ENCODE data around the gene MTIF3.

Gene MTIF3

GRCh38 chr13:27461940-27462584 lies 11.7 kb upstream of the MTIF3 start:
- intact Hi-C loops (cut with DNase I) = no loop called here
- DNase-seq = no peak

- intact Hi-C loops (cut with DNase I) = no loop called here
- DNase-seq = no peak
Measured at GRCh38 chr13:27455331-27455855, 5.0 kb upstream of the MTIF3 start.

GRCh38 chr13:27450921-27451471 lies 632 bp upstream of the MTIF3 start:
- intact Hi-C loops (cut with DNase I) = loop anchor here (1.0 to 2.0 kb wide), 2 partner anchors 26 to 169 kb away; partner anchors contain the start of genes GTF3A and LNX2
- DNase-seq = peak in 7 of 10 donors; percentile 19 to 89 (median 31)

GRCh38 chr13:27449081-27449603 lies 1.2 kb downstream of the MTIF3 start:
- intact Hi-C loops (cut with DNase I) = no loop called here
- no peak for DNase-seq

- intact Hi-C loops (cut with DNase I) = no loop called here
- no peak for DNase-seq
Measured at GRCh38 chr13:27448308-27448707, 2.1 kb downstream of the MTIF3 start.

GRCh38 chr13:27446986-27447583 lies 3.3 kb downstream of the MTIF3 start:
- no peak for DNase-seq
- intact Hi-C loops (cut with DNase I) = no loop called here

GRCh38 chr13:27442797-27443196 lies 7.6 kb downstream of the MTIF3 start:
- DNase-seq = no peak
- intact Hi-C loops (cut with DNase I) = no loop called here

GRCh38 chr13:27442071-27442647 lies 8.2 kb downstream of the MTIF3 start:
- no peak for DNase-seq
- intact Hi-C loops (cut with DNase I) = no loop called here

- DNase-seq = no peak
- intact Hi-C loops (cut with DNase I) = no loop called here
Measured at GRCh38 chr13:27440408-27440807, 10.0 kb downstream of the MTIF3 start.

GRCh38 chr13:27437126-27437525 lies 13.2 kb downstream of the MTIF3 start:
- intact Hi-C loops (cut with DNase I) = no loop called here
- no peak for DNase-seq

- intact Hi-C loops (cut with DNase I) = no loop called here
Measured at GRCh38 chr13:27432611-27433210, 17.7 kb downstream of the MTIF3 start.

GRCh38 chr13:27432180-27432579 lies 18.2 kb downstream of the MTIF3 start:
- intact Hi-C loops (cut with DNase I) = no loop called here
- no peak for DNase-seq

More at GRCh38 chr13:27432611-27433210, 17.7 kb downstream of the MTIF3 start:
- no peak for DNase-seq

GRCh38 chr13:27428160-27428559 lies 22.2 kb downstream of the MTIF3 start:
- intact Hi-C loops (cut with DNase I) = loop anchor here (10.0 kb wide), 1 partner anchor 197 kb away; the partner anchor contains the start of genes LNX2 and POLR1D
- no peak for DNase-seq

GRCh38 chr13:27427641-27428040 lies 22.7 kb downstream of the MTIF3 start:
- intact Hi-C loops (cut with DNase I) = loop anchor here (10.0 kb wide), 1 partner anchor 197 kb away; the partner anchor contains the start of genes LNX2 and POLR1D
- no peak for DNase-seq

- intact Hi-C loops (cut with DNase I) = loop anchor here (2.0 to 10.0 kb wide), 2 partner anchors 25 to 199 kb away; partner anchors contain the start of genes LNX2, MTIF3 and POLR1D
- DNase-seq = peak in 7 of 10 donors; percentile 35 to 90 (median 54)
Measured at GRCh38 chr13:27425918-27426630, 24.3 kb downstream of the MTIF3 start.

GRCh38 chr13:27425158-27425917 lies 25.0 kb downstream of the MTIF3 start:
- intact Hi-C loops (cut with DNase I) = loop anchor here (2.0 to 10.0 kb wide), 2 partner anchors 25 to 199 kb away; partner anchors contain the start of genes LNX2, MTIF3 and POLR1D
- no peak for DNase-seq

GRCh38 chr13:27424246-27425157 lies 25.9 kb downstream of the MTIF3 start, which contains the start of gene GTF3A:
GTF3A (plus strand) TSS chr13:27424619.
- peak; percentile 62 to 97 (median 74) for DNase-seq

More at GRCh38 chr13:27424246-27425157, 25.9 kb downstream of the MTIF3 start, which contains the start of gene GTF3A:
- intact Hi-C loops (cut with DNase I) = loop anchor here (2.0 to 10.0 kb wide), 2 partner anchors 26 to 200 kb away; partner anchors contain the start of genes LNX2, MTIF3 and POLR1D

All from posterior cingulate gyrus (tissue), 11 donors.